Karpas-422 (cell line): ENCODE results near the gene ADCY10. TPM values are rescaled to one million over a fixed set of nuclear protein-coding genes. Genes with fewer than 3 reads are reported as not detected.
"Not testable (repeated sequence)": the region's sequence is repeated elsewhere in the genome, so short reads cannot be mapped to it uniquely, and the experiment has no call there.

Experiments
- DNase-seq: peaks from one replicate; pipeline ENCODE4 v3.0.0-alpha.2; 2015
- H2AFZ ChIP-seq: fragments of 200-600 bp; sonication (generic); 2 replicates; pipeline ENCODE4 v1.6.1; 2014; ENCODE audit warnings: antibody characterized with exemption, low read length, mixed read lengths
- H3K27ac ChIP-seq: fragments of 200-600 bp; sonication (generic); 2 replicates; pipeline ENCODE4 v1.5.1; 2014; ENCODE audit warnings: mild to moderate bottlenecking, low read length, moderate library complexity
- H3K27me3 ChIP-seq: fragments of 200-600 bp; sonication (generic); 2 replicates; pipeline ENCODE4 v1.6.1; 2014; ENCODE audit warnings: low read length, mixed read lengths
- H3K36me3 ChIP-seq: fragments of 200-600 bp; sonication (generic); 2 replicates; pipeline ENCODE4 v1.6.1; 2014; ENCODE audit warnings: low read length, mixed read lengths; ENCODE audit not compliant: insufficient read depth
- H3K4me1 ChIP-seq: fragments of 200-600 bp; sonication (generic); 2 replicates; pipeline ENCODE4 v1.6.1; 2014; ENCODE audit warnings: mild to moderate bottlenecking, low read length, mixed read lengths
- H3K4me2 ChIP-seq: fragments of 200-600 bp; sonication (generic); 2 replicates; pipeline ENCODE4 v1.6.1; 2014; ENCODE audit warnings: low read length, low read depth, mild to moderate bottlenecking; ENCODE audit not compliant: poor library complexity, severe bottlenecking
- H3K4me3 ChIP-seq: fragments of 200-600 bp; sonication (generic); 2 replicates; pipeline ENCODE4 v1.5.1; 2014; ENCODE audit warnings: mild to moderate bottlenecking, antibody characterized with exemption, low read length, mixed read lengths
- H3K79me2 ChIP-seq: fragments of 200-600 bp; sonication (generic); 2 replicates; pipeline ENCODE4 v1.6.1; 2014; ENCODE audit warnings: mild to moderate bottlenecking, low read length, mixed read lengths
- H3K9ac ChIP-seq: fragments of 200-600 bp; sonication (generic); 2 replicates; pipeline ENCODE4 v1.6.0; 2014; ENCODE audit warnings: low read length
- H3K9me2 ChIP-seq: fragments of 200-600 bp; sonication (generic), shearing (Covaris generic); replicated peaks from 2 replicates; pipeline ENCODE4 v1.6.0; 2014; ENCODE audit warnings: mild to moderate bottlenecking, low read length, moderate library complexity; ENCODE audit not compliant: insufficient read depth
- H3K9me3 ChIP-seq: fragments of 300-700, 200-600 bp; sonication (generic); 2 replicates; pipeline ENCODE4 v1.6.1; 2014; ENCODE audit warnings: low read length, mixed read lengths
- H4K20me1 ChIP-seq: fragments of 200-600 bp; sonication (generic); 2 replicates; pipeline ENCODE4 v1.6.1; 2014; ENCODE audit warnings: mild to moderate bottlenecking, antibody characterized with exemption, low read length, low read depth; ENCODE audit not compliant: insufficient read depth
- total RNA-seq: library from RNA; depleted of rRNA; stranded (reverse); fragments of >200 nt; shearing (Covaris generic); gene quantifications from 2 replicates; pipeline ENCODE4 v1.2.3, GENCODE V29; 2014; ENCODE audit warnings: low replicate concordance

The ADCY10 gene
- total RNA-seq, 1 experiment from 2014 or later: not detected

- DNase-seq: no peak
- no peak overlapping the region for H3K9ac ChIP-seq
- H3K4me3 ChIP-seq: no peak overlapping the region
Observed at GRCh38 chr1:167819849-167820683, 93.9 kb downstream of the ADCY10 start.

GRCh38 chr1:167815650-167816049 is 98.3 kb downstream of the ADCY10 start:
- Histone ChIP-seq H3K9ac (no peak overlapping the region), H3K9me2 (no peaks in the 10 kb centered on the region), H3K9me3 (no peaks in the 10 kb centered on the region), H4K20me1 (no peaks in the 10 kb centered on the region), H3K36me3 (no peaks in the 10 kb centered on the region; the same call in 1 of the 2 replicates), H3K4me2 (no peak overlapping the region), H3K79me2 (no peaks in the 10 kb centered on the region), H3K4me3 (no peak overlapping the region), H3K27me3 (no peaks in the 10 kb centered on the region), H3K4me1 (no peaks in the 10 kb centered on the region), H2AFZ (no peak overlapping the region), H3K27ac (no peak overlapping the region)
- no peak for DNase-seq

More at GRCh38 chr1:167819849-167820683, 93.9 kb downstream of the ADCY10 start:
- H3K79me2 ChIP-seq: no peaks in the 10 kb centered on the region
- H3K4me1 ChIP-seq: no peaks in the 10 kb centered on the region
- H3K27ac ChIP-seq: no peak overlapping the region
- no peaks in the 10 kb centered on the region; the same call in 1 of the 2 replicates for H3K36me3 ChIP-seq
- H3K4me2 ChIP-seq: no peak overlapping the region
- no peaks in the 10 kb centered on the region for H3K9me3 ChIP-seq
- no peaks in the 10 kb centered on the region for H3K27me3 ChIP-seq
- H3K9me2 ChIP-seq: no peaks in the 10 kb centered on the region
- H4K20me1 ChIP-seq: no peaks in the 10 kb centered on the region
- H2AFZ ChIP-seq: no peak overlapping the region

GRCh38 chr1:167812972-167813371 is 101.0 kb downstream of the ADCY10 start:
- H3K9me2 ChIP-seq: no peaks in the 10 kb centered on the region
- H3K9me3 ChIP-seq: no peaks in the 10 kb centered on the region
- no peaks in the 10 kb centered on the region for H4K20me1 ChIP-seq
- H3K9ac ChIP-seq: no peak overlapping the region
- H3K36me3 ChIP-seq: no peaks in the 10 kb centered on the region; the same call in 1 of the 2 replicates
- no peaks in the 10 kb centered on the region for H3K79me2 ChIP-seq
- DNase-seq: no peak
- no peaks in the 10 kb centered on the region for H3K27me3 ChIP-seq
- H3K27ac ChIP-seq: no peak overlapping the region
- H3K4me3 ChIP-seq: no peak overlapping the region
- H3K4me2 ChIP-seq: no peak overlapping the region
- H2AFZ ChIP-seq: no peak overlapping the region
- H3K4me1 ChIP-seq: no peaks in the 10 kb centered on the region

GRCh38 chr1:167808690-167809089 is 105.2 kb downstream of the ADCY10 start:
- Histone ChIP-seq H3K79me2 (no peaks in the 10 kb centered on the region), H3K4me2 (no peak overlapping the region), H3K27ac (no peak overlapping the region)

GRCh38 chr1:167808104-167808503 is 105.8 kb downstream of the ADCY10 start:
- Histone ChIP-seq H3K27me3 (no peaks in the 10 kb centered on the region), H3K27ac (no peak overlapping the region), H3K4me3 (no peak overlapping the region), H4K20me1 (no peaks in the 10 kb centered on the region), H3K4me1 (no peaks in the 10 kb centered on the region; the same call in 1 of the 2 replicates), H3K9me2 (no peaks in the 10 kb centered on the region), H3K36me3 (no peaks in the 10 kb centered on the region), H3K9ac (no peak overlapping the region), H3K4me2 (no peak overlapping the region), H3K79me2 (no peaks in the 10 kb centered on the region), H3K9me3 (no peaks in the 10 kb centered on the region), H2AFZ (no peak overlapping the region)
- DNase-seq: no peak

More at GRCh38 chr1:167808690-167809089, 105.2 kb downstream of the ADCY10 start:
- Histone ChIP-seq H3K9me2 (no peaks in the 10 kb centered on the region), H3K4me1 (no peaks in the 10 kb centered on the region), H3K9ac (no peak overlapping the region), H3K27me3 (no peaks in the 10 kb centered on the region), H3K9me3 (no peaks in the 10 kb centered on the region), H3K36me3 (no peaks in the 10 kb centered on the region), H3K4me3 (no peak overlapping the region), H2AFZ (no peak overlapping the region), H4K20me1 (no peaks in the 10 kb centered on the region)
- DNase-seq: no peak

GRCh38 chr1:167806676-167807075 is 107.3 kb downstream of the ADCY10 start:
- not testable (repeated sequence) for H3K4me3 ChIP-seq, H3K9me2 ChIP-seq, H4K20me1 ChIP-seq, H3K79me2 ChIP-seq, H2AFZ ChIP-seq, H3K4me1 ChIP-seq, H3K27me3 ChIP-seq, H3K36me3 ChIP-seq, H3K9ac ChIP-seq, H3K9me3 ChIP-seq, H3K27ac ChIP-seq, H3K4me2 ChIP-seq, DNase-seq

- not testable (repeated sequence) for H3K4me1 ChIP-seq, H3K27ac ChIP-seq, H3K79me2 ChIP-seq, H3K4me3 ChIP-seq, H3K27me3 ChIP-seq, H2AFZ ChIP-seq, H3K36me3 ChIP-seq, H3K9me3 ChIP-seq, H3K4me2 ChIP-seq, H4K20me1 ChIP-seq, H3K9me2 ChIP-seq, DNase-seq, H3K9ac ChIP-seq
Observed at GRCh38 chr1:167806235-167806634, 107.7 kb downstream of the ADCY10 start.

GRCh38 chr1:167805041-167805556 is 108.8 kb downstream of the ADCY10 start:
- Histone ChIP-seq H3K36me3 (no peaks in the 10 kb centered on the region), H3K9me2 (no peaks in the 10 kb centered on the region), H3K9ac (no peak overlapping the region), H3K4me1 (no peaks in the 10 kb centered on the region; the same call in 1 of the 2 replicates), H3K4me3 (no peak overlapping the region), H4K20me1 (no peaks in the 10 kb centered on the region), H2AFZ (no peak overlapping the region), H3K4me2 (no peak overlapping the region), H3K9me3 (no peaks in the 10 kb centered on the region), H3K79me2 (no peaks in the 10 kb centered on the region), H3K27ac (no peak overlapping the region), H3K27me3 (no peaks in the 10 kb centered on the region)
- DNase-seq: no peak
